HepG2 (cell line): ENCODE data around the gene PIGV. TPM values are rescaled to one million over a fixed set of nuclear protein-coding genes. Genes with fewer than 3 reads are reported as not detected.

Source experiments
- CSRNP1 ChIP-seq: sonication (generic); formaldehyde crosslinking; IDR thresholded peaks from 2 replicates; pipeline ENCODE4 v1.8.1; 2023; ENCODE audit warnings: mild to moderate bottlenecking, missing genetic modification reagents
- DNMT1 ChIP-seq: sonication (generic); formaldehyde crosslinking; IDR thresholded peaks from 2 replicates; pipeline ENCODE4 v1.5.1; 2020; ENCODE audit warnings: mild to moderate bottlenecking, missing genetic modification reagents
- GPN1 ChIP-seq: sonication (generic); formaldehyde crosslinking; IDR thresholded peaks from 2 replicates; pipeline ENCODE4 v1.5.1; 2020; ENCODE audit warnings: missing genetic modification reagents, borderline replicate concordance
- HOXD1 ChIP-seq: sonication (generic); formaldehyde crosslinking; IDR thresholded peaks from 2 replicates; pipeline ENCODE4 v1.5.0; 2020; ENCODE audit warnings: missing genetic modification reagents
- MBD4 ChIP-seq: IDR thresholded peaks from 2 replicates; pipeline ENCODE4 v1.6.1; 2012; ENCODE audit warnings: low read length, inconsistent platforms, borderline replicate concordance
- MED13 ChIP-seq: sonication (generic); formaldehyde crosslinking; IDR thresholded peaks from 2 replicates; pipeline ENCODE4 v1.5.0; 2020; ENCODE audit warnings: missing genetic modification reagents
- MYC ChIP-seq: sonication (generic); formaldehyde crosslinking; IDR thresholded peaks from 2 replicates; pipeline ENCODE4 v1.9.0; 2021; ENCODE audit warnings: missing genetic modification reagents, borderline replicate concordance
- POGZ ChIP-seq: sonication (generic); formaldehyde crosslinking; IDR thresholded peaks from 2 replicates; pipeline ENCODE4 v1.4.0; 2020; ENCODE audit warnings: mild to moderate bottlenecking, missing genetic modification reagents
- RELA ChIP-seq: sonication (generic); formaldehyde crosslinking; IDR thresholded peaks from 2 replicates; pipeline ENCODE4 v1.4.0; 2020; ENCODE audit warnings: missing genetic modification reagents
- RERE ChIP-seq: IDR thresholded peaks from 2 replicates; pipeline ENCODE4 v1.6.1; 2016; ENCODE audit warnings: low read depth, missing genetic modification reagents, missing compliant biosample characterization
- SMARCE1 ChIP-seq: fragments of 450-650 bp; IDR thresholded peaks from 2 replicates; pipeline ENCODE4 v1.6.1; 2017; ENCODE audit warnings: borderline replicate concordance
- SOX13 ChIP-seq, 3 experiments: fragments of 450-650 bp in 1 of 3; sonication (generic) in 1 of 3; formaldehyde crosslinking in 1 of 3; IDR thresholded peaks in 2 of 3; conservative IDR thresholded peaks in 1 of 3; 2 replicates each; pipeline versions ENCODE4 v1.5.0 to v1.6.1; 2016 to 2020; ENCODE audit warnings: antibody characterized with exemption in 1 of 3, mild to moderate bottlenecking in 1 of 3, missing compliant biosample characterization in 1 of 3, missing genetic modification reagents in 1 of 3, moderate library complexity in 1 of 3
- SRY ChIP-seq: sonication (generic); formaldehyde crosslinking; IDR thresholded peaks from 2 replicates; pipeline ENCODE4 v1.8.0; 2022; ENCODE audit warnings: mild to moderate bottlenecking, missing genetic modification reagents
- TAF1 ChIP-seq: sonication (generic); formaldehyde crosslinking; IDR thresholded peaks from 2 replicates; pipeline ENCODE4 v1.4.0; 2020; ENCODE audit warnings: missing genetic modification reagents
- TFE3 ChIP-seq: IDR thresholded peaks from 2 replicates; pipeline ENCODE4 v1.6.1; 2016
- ZBTB4 ChIP-seq: sonication (generic); formaldehyde crosslinking; IDR thresholded peaks from 2 replicates; pipeline ENCODE4 v1.4.0; 2020; ENCODE audit warnings: missing genetic modification reagents, mild to moderate bottlenecking, borderline replicate concordance
- ZMYM4 ChIP-seq: sonication (generic); formaldehyde crosslinking; IDR thresholded peaks from 2 replicates; pipeline ENCODE4 v1.8.1; 2023; ENCODE audit warnings: mild to moderate bottlenecking, missing genetic modification reagents
- polyA plus RNA-seq, 8 experiments: library from polyadenylated mRNA; depleted of rRNA in 3 of 8; stranded (reverse) in 7 of 8; unstranded in 1 of 8; fragments of >200 nt; fragmentation: Illumina TruSeq in 4 of 8; extraction: Trizol in 4 of 8; gene quantifications; 2 replicates each; pipeline versions ENCODE4 v1.2.1 to v1.2.3, GENCODE V29; 2011 to 2016; ENCODE audit warnings: low read depth in 4 of 8, missing spikeins in 1 of 8, mixed read lengths in 1 of 8; ENCODE audit not compliant: insufficient read depth in 1 of 8
- total RNA-seq, 5 experiments: library from RNA; depleted of rRNA; stranded (reverse); fragments of >200 nt; fragmentation: Illumina TruSeq; extraction: Trizol; gene quantifications; 2 replicates each; pipeline ENCODE4 v1.2.3, GENCODE V29; 2016; ENCODE audit warnings: low read depth in 1 of 5

PIGV gene
- total and polyA plus RNA-seq, 2 of the 13 experiments (the other 11 are each of a cell fraction or from before 2014, with no cell fraction given): 13.5 to 22.7 TPM

- TF ChIP-seq RERE (CRISPR knock-in tag) (no peak), SRY (no peak), SOX13 (IDR thresholded peaks at IDR 0.05) (no peak), SOX13 (CRISPR knock-in tag; conservative IDR thresholded peaks at IDR 0.05 in 1 of 2, IDR thresholded peaks at IDR 0.05 in 1 of 2) (no peak), RELA (CRISPR knock-in tag) (no peak), TFE3 (CRISPR knock-in tag) (no peak), SMARCE1 (no peak), TAF1 (CRISPR knock-in tag) (peak; percentile 15; the same call in 1 of the 2 replicates), POGZ (no peak), HOXD1 (no peak), MED13 (no peak), ZMYM4 (CRISPR knock-in tag) (no peak), DNMT1 (CRISPR knock-in tag) (no peak), GPN1 (CRISPR knock-in tag) (no peak), CSRNP1 (CRISPR knock-in tag) (no peak), MBD4 (no peak), MYC (no peak), ZBTB4 (CRISPR knock-in tag) (no peak)
These were observed 38.7 kb downstream of the PIGV start, which contains the start of gene ZDHHC18 (continued) for GRCh38 chr1:26826261-26827105.
